GM12878 (cell line): ENCODE measurements around the gene RPL10. TPM values are rescaled to one million over a fixed set of nuclear protein-coding genes. Genes with fewer than 3 reads are reported as not detected.

Experiments used
- ATAC-seq: fragments of 200-7000 bp; cut with Tn5 transposase; 3 replicates; pipeline ENCODE4 v1.9.1; 2020; ENCODE audit warnings: mild to moderate bottlenecking, moderate library complexity
- BruUV-seq: library from RNA; stranded (reverse); fragments of 400-500 nt; replicated peaks from 2 replicates; lab custom pipeline; 2021; lab: Mats Ljungman, UMichigan
- CTCF ChIA-PET: fragments of 300-600 bp; sonication (Branson Sonifier 250); formaldehyde crosslinking; extraction: SDS; loops from one replicate; lab custom pipeline; 2021; ENCODE audit warnings: inconsistent platforms; lab: Yijun Ruan, JAX
- POLR2A ChIA-PET: fragments of 350-600 bp; formaldehyde crosslinking; extraction: SDS; loops from one replicate; lab custom pipeline; 2021; ENCODE audit warnings: inconsistent platforms; lab: Charles Lee
- RAD21 ChIA-PET: fragments of 300-600 bp; sonication (Branson Sonifier 250); formaldehyde crosslinking; loops from one replicate; lab custom pipeline; 2023; ENCODE audit warnings: antibody characterized with exemption; ENCODE audit not compliant: unreplicated experiment; lab: Charles Lee
- SMC1A ChIA-PET: fragments of 300-600 bp; sonication (Branson Sonifier 250); formaldehyde crosslinking; loops from one replicate; lab custom pipeline; 2023; ENCODE audit not compliant: unreplicated experiment, uncharacterized antibody; lab: Charles Lee
- DNase-seq: peaks from one replicate; pipeline ENCODE4 v3.0.0-alpha.2; 2011; ENCODE audit warnings: low read depth, low spot score
- FAIRE-seq: peaks from 3 replicates; lab custom pipeline; 2011; peaks lifted over from hg19 to GRCh38; lab: Jason Lieb, UNC
- H2AFZ ChIP-seq: 2 replicates; pipeline ENCODE4 v1.6.0; 2011; ENCODE audit warnings: low read depth, low read length, control low read depth; ENCODE audit not compliant: control insufficient read depth
- H3K27ac ChIP-seq: 2 replicates; pipeline ENCODE4 v1.5.1; 2011; ENCODE audit warnings: control low read depth; ENCODE audit not compliant: control insufficient read depth, insufficient read depth
- H3K27me3 ChIP-seq, 2 experiments: replicated peaks in 1 of 2; 2 replicates each; pipeline versions ENCODE4 v1.6.0 to v1.6.1; 2011; ENCODE audit warnings: low read length in 1 of 2; ENCODE audit not compliant: control insufficient read depth in 2 of 2, insufficient read depth in 2 of 2
- H3K36me3 ChIP-seq, 2 experiments: 2 replicates each; pipeline ENCODE4 v1.5.1; 2011; ENCODE audit warnings: low read length in 1 of 2; ENCODE audit not compliant: control insufficient read depth in 2 of 2, insufficient read depth in 2 of 2
- H3K4me1 ChIP-seq: 2 replicates; pipeline ENCODE4 v1.6.1; 2011; ENCODE audit warnings: mild to moderate bottlenecking, low read length, moderate library complexity, mixed read lengths; ENCODE audit not compliant: control insufficient read depth, insufficient read depth
- H3K4me2 ChIP-seq: 2 replicates; pipeline ENCODE4 v1.6.0; 2011; ENCODE audit warnings: control low read depth; ENCODE audit not compliant: control insufficient read depth, insufficient read depth
- H3K4me3 ChIP-seq: fragments of 200-600 bp; sonication (generic); 2 replicates; pipeline ENCODE4 v1.5.1; 2016
- H3K79me2 ChIP-seq: 2 replicates; pipeline ENCODE4 v1.6.0; 2011; ENCODE audit warnings: low read length; ENCODE audit not compliant: control insufficient read depth, insufficient read depth
- H3K9ac ChIP-seq: 2 replicates; pipeline ENCODE4 v1.8.0; 2011; ENCODE audit warnings: low read length, control low read depth, mixed read lengths; ENCODE audit not compliant: control insufficient read depth, insufficient read depth
- H3K9me3 ChIP-seq: replicated peaks from 3 replicates; pipeline ENCODE4 v1.5.1; 2011; ENCODE audit warnings: mild to moderate bottlenecking, low read length; ENCODE audit not compliant: control insufficient read depth, insufficient read depth
- H4K20me1 ChIP-seq: 2 replicates; pipeline ENCODE4 v1.6.0; 2011; ENCODE audit not compliant: control insufficient read depth, insufficient read depth
- ATF7 ChIP-seq: fragments of 450-650 bp; IDR thresholded peaks from 2 replicates; pipeline ENCODE4 v1.6.1; 2016; ENCODE audit warnings: low read depth, mild to moderate bottlenecking
- BACH1 ChIP-seq: fragments of 450-650 bp; IDR thresholded peaks from 2 replicates; pipeline ENCODE4 v1.6.1; 2017; ENCODE audit warnings: mild to moderate bottlenecking, borderline replicate concordance
- BHLHE40 ChIP-seq, 2 experiments: fragments of 450-650 bp in 1 of 2; IDR thresholded peaks; 2 replicates each; pipeline ENCODE4 v1.6.1; 2011 to 2017; ENCODE audit warnings: low read depth in 2 of 2, borderline replicate concordance in 1 of 2, improper control_type of control experiment in 1 of 2, low read length in 1 of 2, mild to moderate bottlenecking in 1 of 2
- CREM ChIP-seq: IDR thresholded peaks from 2 replicates; pipeline ENCODE4 v1.6.1; 2014; ENCODE audit warnings: antibody characterized with exemption, low read depth
- NR2F1 ChIP-seq: fragments of 450-650 bp; conservative IDR thresholded peaks from 2 replicates; pipeline ENCODE4 v1.6.1; 2017; ENCODE audit warnings: mild to moderate bottlenecking
- POLR2A ChIP-seq: IDR thresholded peaks from 2 replicates; pipeline ENCODE4 v1.6.1; 2011; ENCODE audit warnings: low read depth, mild to moderate bottlenecking, low read length
- POLR2AphosphoS2 ChIP-seq: IDR thresholded peaks from 2 replicates; pipeline ENCODE4 v1.6.1; 2011; ENCODE audit warnings: low read depth, mild to moderate bottlenecking, low read length, improper control_type of control experiment, moderate library complexity
- RAD51 ChIP-seq: fragments of 450-650 bp; IDR thresholded peaks from 2 replicates; pipeline ENCODE4 v1.6.1; 2016; ENCODE audit warnings: moderate library complexity, mild to moderate bottlenecking, inconsistent platforms
- RUNX3 ChIP-seq: IDR thresholded peaks from 2 replicates; pipeline ENCODE4 v1.6.1; 2012; ENCODE audit warnings: low read length, inconsistent platforms
- SMARCA5 ChIP-seq: fragments of 450-650 bp; IDR thresholded peaks from 2 replicates; pipeline ENCODE4 v1.6.1; 2017; ENCODE audit warnings: mild to moderate bottlenecking
- TCF3 ChIP-seq: IDR thresholded peaks from 2 replicates; pipeline ENCODE4 v1.6.1; 2012; ENCODE audit warnings: low read depth, mild to moderate bottlenecking, low read length, borderline replicate concordance; ENCODE audit not compliant: insufficient read depth
- ZNF207 ChIP-seq: fragments of 450-650 bp; IDR thresholded peaks from 2 replicates; pipeline ENCODE4 v1.6.1; 2014; ENCODE audit warnings: antibody characterized with exemption, mild to moderate bottlenecking, borderline replicate concordance
- ZZZ3 ChIP-seq: IDR thresholded peaks from 2 replicates; pipeline ENCODE4 v1.6.1; 2011; ENCODE audit warnings: low read depth; ENCODE audit not compliant: control insufficient read depth, insufficient read length
- WGBS: methylation state at CpG from one replicate; pipeline ENCODE4 v1.1.6; 2016; ENCODE audit warnings: low lambda C conversion rate; ENCODE audit not compliant: insufficient replicate concordance, insufficient coverage; ENCODE audit errors: missing lambda C conversion rate; 5-methylcytosine and 5-hydroxymethylcytosine counted together
- in situ Hi-C: fragments of 300-500 bp; cut with MboI; formaldehyde crosslinking; loops from 9 replicates; pipeline ENCODE4 v1.14.3; 2018; ENCODE audit warnings: mixed read lengths
- intact Hi-C: fragments of 100-400 bp; cut with micrococcal nuclease; formaldehyde crosslinking; loops from one replicate; pipeline ENCODE4 v1.14.2; 2022; ENCODE audit not compliant: unreplicated experiment
- polyA plus RNA-seq, 11 experiments: library from polyadenylated mRNA; depleted of rRNA in 4 of 11; unstranded in 6 of 11; stranded (reverse) in 5 of 11; fragments of >200 nt; fragmentation: Nextera tagmentation in 4 of 11; fragmentation: Illumina TruSeq in 1 of 11; extraction: Ambion mirVana in 4 of 11; extraction: Trizol in 1 of 11; gene quantifications; 1 replicate in 1 of 11; 2 replicates in 10 of 11; pipeline versions ENCODE4 v1.2.1 to v1.2.3, GENCODE V29; 2011 to 2016; ENCODE audit warnings: inconsistent platforms in 2 of 11, missing spikeins in 2 of 11, low read depth in 1 of 11
- total RNA-seq, 4 experiments: library from RNA; depleted of rRNA in 3 of 4; stranded (reverse); fragments of >200 nt in 3 of 4; fragmentation: Illumina TruSeq in 1 of 4; extraction: Trizol in 1 of 4; gene quantifications; 2 replicates each; pipeline versions ENCODE4 v1.2.1 to v1.2.3, GENCODE V29; 2013 to 2021
- TF ChIP-seq, protein P1 (sequence below): IDR thresholded peaks from 2 replicates; pipeline ENCODE4 v1.6.1; 2012; ENCODE audit warnings: low read depth, low read length, improper control_type of control experiment
- TF ChIP-seq, protein P2 (sequence below): fragments of 450-650 bp; IDR thresholded peaks from 2 replicates; pipeline ENCODE4 v1.6.1; 2018; ENCODE audit warnings: mild to moderate bottlenecking, low read depth, moderate library complexity; ENCODE audit not compliant: partially characterized antibody
- TF ChIP-seq, protein P3 (sequence below): fragments of 450-650 bp; IDR thresholded peaks from 2 replicates; pipeline ENCODE4 v1.6.1; 2017; ENCODE audit warnings: borderline replicate concordance
- TF ChIP-seq, protein P4 (sequence below): fragments of 450-650 bp; IDR thresholded peaks from 2 replicates; pipeline ENCODE4 v1.6.1; 2016; ENCODE audit warnings: mild to moderate bottlenecking

Gene RPL10
- total and polyA plus RNA-seq, 10 of the 15 experiments (the other 5 are each of a cell fraction or from before 2014, with no cell fraction given) = 1,938 to 7,222 (median 4,494) TPM

DNA sequence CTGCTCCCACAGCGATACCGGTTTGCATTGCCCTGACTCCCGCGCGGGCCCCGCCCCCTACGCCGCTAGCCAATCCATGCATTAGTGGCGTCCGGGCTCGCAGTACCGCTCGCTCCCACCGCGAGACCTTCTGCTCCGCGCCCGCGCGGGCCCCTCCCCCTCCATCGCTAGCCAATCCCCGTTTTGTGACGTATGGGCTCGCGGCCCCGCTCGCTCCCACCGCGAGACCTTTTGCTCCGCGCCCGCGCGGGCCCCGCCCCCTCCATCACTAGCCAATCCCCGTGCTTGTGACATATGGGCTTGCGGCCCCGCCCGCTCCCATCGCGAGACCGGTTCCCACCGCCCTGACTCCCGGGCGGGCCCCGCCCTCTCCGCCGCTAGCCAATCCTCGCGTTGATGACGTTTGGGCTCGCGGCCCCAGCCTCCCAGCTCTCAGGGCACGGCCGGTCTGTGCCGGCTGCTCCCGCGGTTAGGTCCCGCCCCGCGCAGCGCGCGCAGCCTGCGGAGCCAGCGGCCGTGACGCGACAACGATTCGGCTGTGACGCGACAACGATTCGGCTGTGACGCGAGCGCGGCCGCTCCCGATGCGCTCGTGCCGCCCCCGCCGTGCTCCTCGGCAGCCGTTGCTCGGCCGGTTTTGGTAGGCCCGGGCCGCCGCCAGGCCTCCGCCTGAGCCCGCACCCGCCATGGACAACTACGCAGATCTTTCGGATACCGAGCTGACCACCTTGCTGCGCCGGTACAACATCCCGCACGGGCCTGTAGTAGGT, 19.2 kb upstream of the RPL10 start, which contains the start of gene EMD:
Gene EMD, plus strand, starts transcription at position 497 of the 770 bp plus-strand sequence. Its CDS starts 190 bp downstream, at position 687.
- Histone ChIP-seq H3K79me2 (peaks cover 15% of the 10 kb centered on the region), H3K9me3 (no peaks in the 10 kb centered on the region; the same call in 2 of the 3 replicates), H2AFZ (peak within 1 kb of the TSS; percentile 17), H3K27me3 (no peaks in the 10 kb centered on the region), H3K4me2 (peak within 1 kb of the TSS; percentile 71), H3K4me3 (peak within 1 kb of the TSS; percentile 88), H3K4me1 (peaks cover 2% of the 10 kb centered on the region), H3K9ac (peak within 1 kb of the TSS; percentile 93), H4K20me1 (no peaks in the 10 kb centered on the region), H3K36me3 (no peaks in the 10 kb centered on the region; a peak in 1 of 4 replicates), H3K27ac (peak within 1 kb of the TSS; percentile 93)
- BruUV-seq = no TSS peak
- RAD21 ChIA-PET = interaction anchor here (0.6 kb wide), 1 partner anchor 140 kb away, joined by 3 read pairs; no protein-coding TSS in a partner anchor
- in situ Hi-C loops = loop anchor here (5.0 kb wide), 1 partner anchor 158 kb away; no protein-coding TSS in a partner anchor
- POLR2A ChIA-PET = interaction anchor here (0.7 to 1.3 kb wide), 3 partner anchors 8 to 111 kb away, joined by 3 to 4 read pairs (median 3); partner anchors contain the start of gene RPL10
- CTCF ChIA-PET = no interaction called here
- 33% methylated on average over 76 of the region's 103 CpGs for WGBS
- DNase-seq = peak; percentile 87
- intact Hi-C loops = loop anchor here (1.0 to 10.0 kb wide), 2 partner anchors 10 to 46 kb away; partner anchors contain the start of gene ATP6AP1
- FAIRE-seq = peak; percentile 90
- peak; percentile 89 for ATAC-seq
- SMC1A ChIA-PET = no interaction called here
- TF ChIP-seq TCF3 = 0 out of 2 replicates have a peak, but pooled peaks have one; percentile 21
- TF ChIP-seq POLR2AphosphoS2 = 0 out of 2 replicates have a peak, but pooled peaks have one; percentile 14
- peak; percentile 37 to 92; a peak in 3 of 4 replicates for TF ChIP-seq BHLHE40 (IDR thresholded peaks at IDR 0.05; ENCODE audit: borderline replicate concordance in 1 of 2, low read depth in 2 of 2, low read length in 1 of 2)
- 0 out of 2 replicates have a peak, but pooled peaks have one; percentile 22 for TF ChIP-seq NR2F1
- TF ChIP-seq, protein P1, sequence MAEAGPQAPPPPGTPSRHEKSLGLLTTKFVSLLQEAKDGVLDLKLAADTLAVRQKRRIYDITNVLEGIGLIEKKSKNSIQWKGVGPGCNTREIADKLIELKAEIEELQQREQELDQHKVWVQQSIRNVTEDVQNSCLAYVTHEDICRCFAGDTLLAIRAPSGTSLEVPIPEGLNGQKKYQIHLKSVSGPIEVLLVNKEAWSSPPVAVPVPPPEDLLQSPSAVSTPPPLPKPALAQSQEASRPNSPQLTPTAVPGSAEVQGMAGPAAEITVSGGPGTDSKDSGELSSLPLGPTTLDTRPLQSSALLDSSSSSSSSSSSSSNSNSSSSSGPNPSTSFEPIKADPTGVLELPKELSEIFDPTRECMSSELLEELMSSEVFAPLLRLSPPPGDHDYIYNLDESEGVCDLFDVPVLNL = peak; percentile 69
- peak; percentile 5 for TF ChIP-seq RUNX3
- TF ChIP-seq POLR2A = peak; percentile 82
- TF ChIP-seq, protein P2, sequence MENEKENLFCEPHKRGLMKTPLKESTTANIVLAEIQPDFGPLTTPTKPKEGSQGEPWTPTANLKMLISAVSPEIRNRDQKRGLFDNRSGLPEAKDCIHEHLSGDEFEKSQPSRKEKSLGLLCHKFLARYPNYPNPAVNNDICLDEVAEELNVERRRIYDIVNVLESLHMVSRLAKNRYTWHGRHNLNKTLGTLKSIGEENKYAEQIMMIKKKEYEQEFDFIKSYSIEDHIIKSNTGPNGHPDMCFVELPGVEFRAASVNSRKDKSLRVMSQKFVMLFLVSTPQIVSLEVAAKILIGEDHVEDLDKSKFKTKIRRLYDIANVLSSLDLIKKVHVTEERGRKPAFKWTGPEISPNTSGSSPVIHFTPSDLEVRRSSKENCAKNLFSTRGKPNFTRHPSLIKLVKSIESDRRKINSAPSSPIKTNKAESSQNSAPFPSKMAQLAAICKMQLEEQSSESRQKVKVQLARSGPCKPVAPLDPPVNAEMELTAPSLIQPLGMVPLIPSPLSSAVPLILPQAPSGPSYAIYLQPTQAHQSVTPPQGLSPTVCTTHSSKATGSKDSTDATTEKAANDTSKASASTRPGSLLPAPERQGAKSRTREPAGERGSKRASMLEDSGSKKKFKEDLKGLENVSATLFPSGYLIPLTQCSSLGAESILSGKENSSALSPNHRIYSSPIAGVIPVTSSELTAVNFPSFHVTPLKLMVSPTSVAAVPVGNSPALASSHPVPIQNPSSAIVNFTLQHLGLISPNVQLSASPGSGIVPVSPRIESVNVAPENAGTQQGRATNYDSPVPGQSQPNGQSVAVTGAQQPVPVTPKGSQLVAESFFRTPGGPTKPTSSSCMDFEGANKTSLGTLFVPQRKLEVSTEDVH = no peak
- 0 out of 2 replicates have a peak, but pooled peaks have one; percentile 20 for TF ChIP-seq ATF7
- no peak for TF ChIP-seq RAD51
- peak; percentile 78 for TF ChIP-seq BACH1
- 0 out of 2 replicates have a peak, but pooled peaks have one; percentile 29 for TF ChIP-seq SMARCA5
- TF ChIP-seq ZZZ3 = no peak
- TF ChIP-seq, protein P3, sequence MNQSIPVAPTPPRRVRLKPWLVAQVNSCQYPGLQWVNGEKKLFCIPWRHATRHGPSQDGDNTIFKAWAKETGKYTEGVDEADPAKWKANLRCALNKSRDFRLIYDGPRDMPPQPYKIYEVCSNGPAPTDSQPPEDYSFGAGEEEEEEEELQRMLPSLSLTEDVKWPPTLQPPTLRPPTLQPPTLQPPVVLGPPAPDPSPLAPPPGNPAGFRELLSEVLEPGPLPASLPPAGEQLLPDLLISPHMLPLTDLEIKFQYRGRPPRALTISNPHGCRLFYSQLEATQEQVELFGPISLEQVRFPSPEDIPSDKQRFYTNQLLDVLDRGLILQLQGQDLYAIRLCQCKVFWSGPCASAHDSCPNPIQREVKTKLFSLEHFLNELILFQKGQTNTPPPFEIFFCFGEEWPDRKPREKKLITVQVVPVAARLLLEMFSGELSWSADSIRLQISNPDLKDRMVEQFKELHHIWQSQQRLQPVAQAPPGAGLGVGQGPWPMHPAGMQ = 0 out of 2 replicates have a peak, but pooled peaks have one; percentile 35
- TF ChIP-seq, protein P4, sequence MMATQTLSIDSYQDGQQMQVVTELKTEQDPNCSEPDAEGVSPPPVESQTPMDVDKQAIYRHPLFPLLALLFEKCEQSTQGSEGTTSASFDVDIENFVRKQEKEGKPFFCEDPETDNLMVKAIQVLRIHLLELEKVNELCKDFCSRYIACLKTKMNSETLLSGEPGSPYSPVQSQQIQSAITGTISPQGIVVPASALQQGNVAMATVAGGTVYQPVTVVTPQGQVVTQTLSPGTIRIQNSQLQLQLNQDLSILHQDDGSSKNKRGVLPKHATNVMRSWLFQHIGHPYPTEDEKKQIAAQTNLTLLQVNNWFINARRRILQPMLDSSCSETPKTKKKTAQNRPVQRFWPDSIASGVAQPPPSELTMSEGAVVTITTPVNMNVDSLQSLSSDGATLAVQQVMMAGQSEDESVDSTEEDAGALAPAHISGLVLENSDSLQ = 0 out of 2 replicates have a peak, but pooled peaks have one; percentile 11
- 0 out of 2 replicates have a peak, but pooled peaks have one; percentile 75 for TF ChIP-seq ZNF207
- peak; percentile 92 for TF ChIP-seq CREM
